Activated CD4-positive, alpha-beta T cell treated with anti-CD3 and anti-CD28 coated beads, Interleukin-2, amount 50 U/mL, for 48 hours (primary cell): Measurements from ENCODE around the gene GALNT1.
A peak's percentile ranks its signal among the peaks of the same experiment; 100 is the strongest.
"Not testable (repeated sequence)": the region's sequence is repeated elsewhere in the genome, so short reads cannot be mapped to it uniquely, and the experiment has no call there.

Experiments used
- DNase-seq, 2 experiments: peaks; one replicate each; pipeline ENCODE4 v3.0.0-alpha.2; 2020

The GALNT1 gene

GRCh38 chr18:35581546-35581897 lies at the start of gene GALNT1:
TSS of gene GALNT1 (plus strand) at chr18:35581740. CDS start at chr18:35654663, 72,923 bp downstream.
- no peak for DNase-seq

DNA sequence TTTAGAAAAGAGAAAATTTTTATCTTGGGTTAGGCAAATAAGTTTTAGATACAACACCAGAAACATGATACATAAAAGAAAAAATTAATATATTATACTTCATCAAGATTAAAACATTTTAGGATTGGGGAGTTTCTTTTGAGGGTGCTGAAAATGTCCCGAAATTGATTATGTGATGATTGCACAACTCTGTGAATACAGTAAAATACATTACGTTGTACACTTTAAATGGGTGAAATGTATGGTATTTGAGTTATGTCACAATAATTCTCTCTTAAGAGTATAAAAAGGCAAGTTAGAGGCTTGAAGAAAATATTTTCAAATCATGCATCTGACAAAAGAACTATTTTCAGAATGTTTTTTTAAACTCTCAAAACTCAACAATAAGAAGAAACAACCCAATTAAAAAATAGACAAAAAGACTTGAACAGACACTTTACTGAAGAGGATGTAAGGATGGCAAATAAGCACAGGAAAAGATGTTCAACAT lies 47.6 kb upstream of the GALNT1 start:
- no peak for DNase-seq

DNA sequence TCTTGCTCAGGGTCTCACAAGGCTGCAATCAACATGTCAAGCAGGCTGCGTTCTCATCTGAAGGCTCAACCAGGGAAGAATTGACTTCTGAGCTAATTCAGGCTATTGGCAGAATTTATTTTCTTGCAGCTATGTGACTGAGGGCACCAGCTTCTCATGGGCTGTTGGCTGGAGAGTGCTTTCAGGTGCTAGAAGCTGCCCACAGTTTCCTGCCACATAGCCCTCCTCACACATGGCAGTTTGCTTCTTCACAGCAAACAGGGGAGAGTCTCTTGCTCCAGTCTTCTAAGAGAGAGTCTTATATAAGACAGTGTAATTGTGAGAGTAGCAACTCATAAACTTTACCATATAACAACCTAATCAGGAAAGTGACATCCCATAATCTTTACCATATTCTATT lies 46.2 kb upstream of the GALNT1 start:
- no peak for DNase-seq

GRCh38 chr18:35542356-35542755 lies 39.2 kb upstream of the GALNT1 start:
- DNase-seq = no peak

DNA sequence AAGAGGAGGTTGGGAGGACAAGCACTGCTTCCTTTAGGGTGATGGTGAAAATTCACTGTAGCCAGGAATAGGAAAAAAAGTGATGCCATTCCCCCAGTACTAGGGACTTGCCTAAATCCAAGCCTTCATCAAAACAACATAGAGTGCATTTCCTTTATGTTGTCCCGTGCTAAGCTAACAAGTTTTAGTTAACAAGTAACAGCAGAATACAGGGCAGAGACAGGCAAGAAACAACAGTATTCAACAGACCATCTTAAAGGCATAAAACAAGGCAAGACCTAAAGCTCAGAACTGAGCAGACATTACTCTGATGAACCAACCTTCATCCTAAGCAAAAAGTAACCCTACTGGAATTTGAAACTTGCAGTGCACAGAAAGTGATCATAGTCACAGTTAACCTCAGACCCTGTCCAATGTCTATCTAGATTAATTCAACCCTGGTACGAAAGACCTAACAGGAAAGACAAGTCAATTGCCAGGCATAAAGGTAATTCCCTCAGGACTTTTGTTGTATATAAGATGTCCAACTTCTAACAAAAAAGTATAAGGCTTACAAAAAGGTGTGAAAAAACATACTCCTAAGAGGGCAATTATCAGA lies 34.4 kb upstream of the GALNT1 start:
- DNase-seq = no peak

- no peak for DNase-seq
These were observed 32.0 kb upstream of the GALNT1 start for GRCh38 chr18:35549564-35549963.

DNA sequence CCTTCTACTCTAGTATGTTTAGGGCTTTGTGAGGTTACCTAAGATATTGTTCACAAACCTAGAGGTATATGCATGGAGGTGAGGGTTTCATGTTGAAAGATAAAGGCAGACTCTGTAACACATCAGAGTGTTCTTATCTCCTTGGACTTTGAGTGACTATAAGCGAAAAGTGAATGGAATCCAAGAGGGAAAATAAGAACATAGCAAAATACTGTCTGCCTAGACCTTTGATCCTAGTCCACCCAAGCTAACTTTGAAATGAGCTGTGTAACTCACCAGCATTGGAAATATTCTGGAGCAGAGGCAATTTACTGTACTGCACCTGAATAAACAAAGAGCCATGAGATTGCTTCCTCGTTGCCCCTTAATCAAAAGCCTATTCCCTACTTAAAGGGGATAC lies 28.2 kb upstream of the GALNT1 start:
- no peak for DNase-seq

- not testable (repeated sequence) for DNase-seq
These were observed 26.0 kb upstream of the GALNT1 start for GRCh38 chr18:35555538-35555937.

DNA sequence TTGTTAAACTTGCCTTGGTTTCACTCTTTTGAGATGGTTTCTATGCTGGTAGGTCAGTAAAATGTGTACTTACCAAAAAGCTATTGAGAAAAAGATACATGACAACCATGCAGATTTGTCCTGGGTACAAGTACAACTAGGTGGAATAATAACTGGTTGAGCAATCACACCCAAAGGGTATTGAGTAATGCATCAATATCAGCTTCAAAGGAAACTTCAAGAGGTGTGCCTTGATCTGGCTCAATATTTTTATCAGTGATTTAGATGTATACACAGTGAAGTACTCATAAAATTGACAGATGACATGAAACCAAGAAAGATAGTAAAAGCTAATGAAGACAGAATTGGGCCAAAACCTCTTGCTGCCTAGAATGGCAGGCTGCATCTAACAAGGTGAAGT lies 21.7 kb upstream of the GALNT1 start:
- DNase-seq = no peak

DNA sequence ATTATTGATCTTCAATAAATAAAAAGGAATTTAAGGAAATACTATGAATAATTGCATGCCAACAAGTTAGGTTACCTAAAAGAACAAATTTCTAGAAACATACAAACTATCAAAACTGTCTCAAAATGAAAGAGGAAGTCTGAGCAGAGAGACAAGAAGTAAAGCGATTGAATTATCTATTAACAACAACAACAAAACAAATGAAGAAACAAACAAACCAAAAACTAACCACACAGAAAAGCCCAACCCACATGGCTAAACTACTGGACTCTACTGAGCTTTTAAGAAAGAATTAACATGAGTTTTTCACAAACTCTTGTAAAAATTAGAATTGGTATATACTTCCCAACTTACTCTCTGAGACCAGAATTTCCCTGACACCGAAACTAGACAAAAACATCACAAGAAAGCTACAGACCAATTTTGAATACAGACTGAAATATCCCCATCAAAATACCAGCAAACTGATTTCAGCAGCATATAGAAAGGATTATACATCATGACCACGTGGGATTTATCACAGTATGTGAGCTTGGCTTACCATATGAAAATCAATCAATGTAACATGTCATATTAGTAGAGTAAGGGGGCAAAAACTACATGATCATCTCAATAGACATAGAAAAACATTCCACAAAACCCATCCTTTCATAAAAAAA lies 16.6 kb upstream of the GALNT1 start:
- DNase-seq = no peak

DNA sequence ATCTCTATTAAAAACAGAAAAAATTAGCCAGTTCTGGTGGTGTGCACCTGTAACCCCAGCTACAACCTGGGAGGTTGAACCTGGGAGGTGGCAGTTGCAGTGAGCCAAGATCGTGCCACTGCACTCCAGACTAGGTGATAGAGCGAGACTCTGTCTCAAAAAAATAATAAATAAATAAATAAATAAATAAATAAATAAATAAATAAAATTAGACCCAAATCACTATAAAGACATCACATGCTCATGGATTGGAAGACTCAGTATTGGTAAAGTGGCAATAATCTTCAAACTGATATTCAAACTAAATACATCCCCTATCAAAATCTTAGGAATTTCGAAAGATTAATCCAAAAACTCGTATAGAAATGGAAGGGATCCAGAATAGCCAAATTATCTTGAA lies 15.5 kb upstream of the GALNT1 start:
- DNase-seq = no peak

DNA sequence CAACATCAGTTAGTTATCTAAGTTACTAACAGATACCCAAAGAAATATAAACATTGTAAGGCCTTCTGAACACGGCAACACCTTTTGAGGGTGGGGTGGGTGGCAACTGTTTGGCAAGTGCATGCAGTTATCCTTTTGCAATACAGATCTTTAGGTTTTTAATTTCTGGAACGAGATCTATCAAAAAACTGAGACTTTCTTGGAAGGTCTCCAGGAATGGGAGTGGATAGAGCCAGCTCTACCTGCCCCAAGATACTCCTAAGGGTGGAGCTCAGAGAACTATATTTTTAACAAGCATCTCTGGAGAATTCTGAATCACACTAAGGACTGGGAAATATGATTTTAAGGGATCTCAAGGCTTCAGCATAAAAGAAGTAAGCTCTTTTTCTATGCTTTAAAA lies 11.4 kb upstream of the GALNT1 start:
- DNase-seq = no peak

GRCh38 chr18:35571138-35571537 lies 10.4 kb upstream of the GALNT1 start:
- no peak for DNase-seq

DNA sequence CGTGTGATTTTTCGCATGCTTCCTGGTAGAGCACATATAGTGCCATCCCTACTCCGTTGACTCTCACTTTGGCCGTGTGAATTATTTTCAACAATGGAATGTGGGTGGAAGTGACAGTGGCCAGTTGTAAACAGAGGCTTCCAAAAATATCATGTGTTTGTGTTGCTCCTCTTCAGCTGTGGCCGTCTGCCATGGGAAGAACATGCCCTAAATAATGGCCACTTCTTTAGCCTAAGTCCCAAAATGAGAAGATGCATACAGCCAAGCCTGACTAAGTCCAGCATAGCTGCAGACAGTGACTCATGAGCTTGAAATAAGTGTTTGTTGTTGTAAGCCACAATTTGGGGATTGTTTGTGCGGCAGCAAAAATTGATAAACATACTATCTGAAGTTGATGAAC lies 8.9 kb upstream of the GALNT1 start:
- DNase-seq = no peak

- no peak for DNase-seq
These were observed 8.0 kb upstream of the GALNT1 start for GRCh38 chr18:35573531-35573930.

GRCh38 chr18:35576240-35576845 lies 5.2 kb upstream of the GALNT1 start:
- not testable (repeated sequence) for DNase-seq

DNA sequence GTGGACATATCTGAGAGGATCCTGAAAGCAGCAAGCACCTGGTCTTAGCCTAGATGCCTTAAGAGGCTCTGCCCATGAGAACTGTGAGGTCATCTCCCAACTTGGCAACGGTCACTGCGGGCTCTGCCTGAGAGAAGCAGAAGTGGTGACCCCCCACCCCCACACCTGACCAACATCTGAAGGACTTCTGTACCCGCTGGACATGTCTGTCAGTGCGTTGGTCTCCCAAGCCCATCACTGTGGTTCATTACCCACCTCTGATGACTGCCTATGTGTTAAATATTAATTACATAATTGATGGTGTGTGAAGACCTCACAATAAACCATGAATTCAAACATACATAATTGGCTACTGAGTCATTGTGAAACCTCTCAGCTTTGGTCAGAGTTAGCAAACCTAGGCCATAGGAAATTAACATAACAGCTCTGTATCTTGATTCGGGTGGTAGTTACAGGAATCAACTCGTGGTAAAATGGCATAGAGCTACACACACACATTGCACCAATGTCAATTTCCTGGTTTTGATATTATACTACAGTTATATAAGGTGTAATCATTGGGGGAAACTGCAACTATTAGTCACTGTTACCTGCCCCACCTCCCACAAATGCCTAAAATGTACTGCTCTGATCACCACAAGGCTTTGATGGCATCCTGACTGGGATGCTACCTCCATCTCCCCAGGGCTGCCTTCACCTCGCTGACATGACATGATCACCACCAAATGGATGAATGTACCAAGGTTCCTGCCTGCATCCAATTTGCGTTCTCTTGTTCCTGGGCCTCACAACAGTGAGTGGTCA lies 4.3 kb upstream of the GALNT1 start:
- DNase-seq = peak; percentile 42 to 57

DNA sequence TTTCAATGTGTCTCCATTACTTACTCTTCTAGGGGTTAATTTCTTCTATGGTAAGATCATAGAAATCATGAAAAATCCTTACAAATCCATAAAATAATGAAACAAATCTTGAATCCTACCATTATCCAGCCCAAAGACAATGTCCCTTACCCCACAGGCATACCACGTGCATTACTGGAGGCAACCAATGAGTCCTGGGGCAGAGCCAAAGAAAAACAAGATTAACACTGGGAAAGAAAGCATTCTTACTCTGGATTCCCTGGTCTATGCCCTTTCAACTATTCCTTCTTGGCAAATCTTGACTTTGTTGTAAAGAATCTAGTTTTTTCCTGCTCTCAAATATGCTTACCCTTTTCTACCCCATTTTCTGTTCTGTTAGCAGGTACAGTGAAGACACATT lies 3.1 kb upstream of the GALNT1 start:
- DNase-seq = no peak

- no peak for DNase-seq
These were observed 2.6 kb upstream of the GALNT1 start for GRCh38 chr18:35578936-35579335.

- peak; percentile 43 to 58 for DNase-seq
These were observed 620 bp upstream of the GALNT1 start for GRCh38 chr18:35580701-35581539.

- DNase-seq = peak; percentile 20 to 28
These were observed 530 bp downstream of the GALNT1 start for GRCh38 chr18:35581898-35582641.
